Epithelial cell of proximal tubule (primary cell): ENCODE results near the gene DNAAF5. TPM values are rescaled to one million over a fixed set of nuclear protein-coding genes. Genes with fewer than 3 reads are reported as not detected.
"Not testable (repeated sequence)": the region's sequence is repeated elsewhere in the genome, so short reads cannot be mapped to it uniquely, and the experiment has no call there.

ENCODE experiments used
- DNase-seq: peaks from one replicate; pipeline ENCODE4 v3.0.0-alpha.2; 2011; ENCODE audit warnings: low read depth
- H3K4me3 ChIP-seq: 2 replicates; pipeline ENCODE4 v1.5.1; 2011; ENCODE audit warnings: low read depth, mild to moderate bottlenecking, low read length
- CTCF ChIP-seq: conservative IDR thresholded peaks from 2 replicates; pipeline ENCODE4 v1.5.1; 2012; ENCODE audit warnings: low read depth, mild to moderate bottlenecking, low read length
- total RNA-seq: library from RNA; depleted of rRNA; stranded (reverse); fragments of >200 nt; gene quantifications from 2 replicates; pipeline ENCODE4 v1.2.3, GENCODE V29; 2015

The DNAAF5 gene
- total RNA-seq, 1 donor from 2014 or later: 64.1 TPM

- no peak for TF ChIP-seq CTCF
- no peak overlapping the region for H3K4me3 ChIP-seq
- no peak for DNase-seq
These were observed 21.9 kb downstream of the DNAAF5 start for GRCh38 chr7:748446-748845.

- H3K4me3 ChIP-seq: no peak overlapping the region
- DNase-seq: no peak
- no peak for TF ChIP-seq CTCF
These were observed 22.6 kb downstream of the DNAAF5 start for GRCh38 chr7:749140-749551.

GRCh38 chr7:750111-750905 lies 23.8 kb downstream of the DNAAF5 start:
- no peak for TF ChIP-seq CTCF
- no peak overlapping the region for H3K4me3 ChIP-seq
- no peak for DNase-seq

GRCh38 chr7:751826-752225 lies 25.3 kb downstream of the DNAAF5 start:
- H3K4me3 ChIP-seq: no peak overlapping the region
- no peak for DNase-seq
- TF ChIP-seq CTCF: no peak

- not testable (repeated sequence) for DNase-seq
These were observed 25.8 kb downstream of the DNAAF5 start for GRCh38 chr7:752256-752655.

GRCh38 chr7:753190-753589 lies 26.7 kb downstream of the DNAAF5 start:
- no peak overlapping the region for H3K4me3 ChIP-seq
- no peak for TF ChIP-seq CTCF
- DNase-seq: no peak

More at GRCh38 chr7:752256-752655, 25.8 kb downstream of the DNAAF5 start:
- H3K4me3 ChIP-seq: not testable (repeated sequence)

GRCh38 chr7:754531-755412 lies 28.3 kb downstream of the DNAAF5 start:
- DNase-seq: no peak
- no peak overlapping the region for H3K4me3 ChIP-seq
- TF ChIP-seq CTCF: no peak
